ENCODE data around the gene WASF2.

GRCh38 chr1:27379564-27380122 lies 110.3 kb downstream of the WASF2 start:
- TF ChIP-seq, protein P1, sequence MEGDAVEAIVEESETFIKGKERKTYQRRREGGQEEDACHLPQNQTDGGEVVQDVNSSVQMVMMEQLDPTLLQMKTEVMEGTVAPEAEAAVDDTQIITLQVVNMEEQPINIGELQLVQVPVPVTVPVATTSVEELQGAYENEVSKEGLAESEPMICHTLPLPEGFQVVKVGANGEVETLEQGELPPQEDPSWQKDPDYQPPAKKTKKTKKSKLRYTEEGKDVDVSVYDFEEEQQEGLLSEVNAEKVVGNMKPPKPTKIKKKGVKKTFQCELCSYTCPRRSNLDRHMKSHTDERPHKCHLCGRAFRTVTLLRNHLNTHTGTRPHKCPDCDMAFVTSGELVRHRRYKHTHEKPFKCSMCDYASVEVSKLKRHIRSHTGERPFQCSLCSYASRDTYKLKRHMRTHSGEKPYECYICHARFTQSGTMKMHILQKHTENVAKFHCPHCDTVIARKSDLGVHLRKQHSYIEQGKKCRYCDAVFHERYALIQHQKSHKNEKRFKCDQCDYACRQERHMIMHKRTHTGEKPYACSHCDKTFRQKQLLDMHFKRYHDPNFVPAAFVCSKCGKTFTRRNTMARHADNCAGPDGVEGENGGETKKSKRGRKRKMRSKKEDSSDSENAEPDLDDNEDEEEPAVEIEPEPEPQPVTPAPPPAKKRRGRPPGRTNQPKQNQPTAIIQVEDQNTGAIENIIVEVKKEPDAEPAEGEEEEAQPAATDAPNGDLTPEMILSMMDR (IDR thresholded peaks at IDR 0.05; ENCODE audit: control extremely low read depth in 1 of 3, insufficient read depth in 1 of 3, low read depth in 1 of 3, low read length in 3 of 3) = no peak
- no peak for TF ChIP-seq EGR1 (IDR thresholded peaks at IDR 0.05; ENCODE audit: borderline replicate concordance, low read depth, low read length)
- no peak for TF ChIP-seq MAX (IDR thresholded peaks at IDR 0.05)
- TF ChIP-seq EZH2 (IDR thresholded peaks at IDR 0.05; ENCODE audit: low read depth, low read length, severe bottlenecking) = no peak
- TF ChIP-seq POLR2A (IDR thresholded peaks at IDR 0.05; ENCODE audit: control extremely low read depth in 1 of 2, low read depth in 2 of 2, low read length in 2 of 2) = no peak
- TF ChIP-seq, protein P2, sequence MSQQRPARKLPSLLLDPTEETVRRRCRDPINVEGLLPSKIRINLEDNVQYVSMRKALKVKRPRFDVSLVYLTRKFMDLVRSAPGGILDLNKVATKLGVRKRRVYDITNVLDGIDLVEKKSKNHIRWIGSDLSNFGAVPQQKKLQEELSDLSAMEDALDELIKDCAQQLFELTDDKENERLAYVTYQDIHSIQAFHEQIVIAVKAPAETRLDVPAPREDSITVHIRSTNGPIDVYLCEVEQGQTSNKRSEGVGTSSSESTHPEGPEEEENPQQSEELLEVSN (IDR thresholded peaks at IDR 0.05) = no peak
- no peak for TF ChIP-seq YY1 (IDR thresholded peaks at IDR 0.05; ENCODE audit: low read depth, low read length)
- no peak for TF ChIP-seq EP300 (IDR thresholded peaks at IDR 0.05; ENCODE audit: borderline replicate concordance in 1 of 2, low read depth in 2 of 2, low read length in 2 of 2)
- TF ChIP-seq CHD1 (IDR thresholded peaks at IDR 0.05; ENCODE audit: low read depth, low read length) = no peak
- TF ChIP-seq CBX8 (IDR thresholded peaks at IDR 0.05; ENCODE audit: borderline replicate concordance, low read depth, low read length) = no peak

Measured in H1 (cell line).